GM19193 (cell line): ENCODE measurements around the gene IL1RN.

Source experiments
- POLR2A ChIP-seq: IDR thresholded peaks from 4 replicates; pipeline ENCODE4 v1.6.1; 2011; ENCODE audit not compliant: insufficient read depth, insufficient read length; ENCODE audit errors: extremely low read depth

The IL1RN gene

GRCh38 chr2:113126845-113127645, at the start of gene IL1RN:
Gene IL1RN, plus strand, starts transcription at chr2:113127598. Its CDS starts 27 bp downstream, at chr2:113127625.
- no peak for TF ChIP-seq POLR2A

- TF ChIP-seq POLR2A: no peak
Measured at GRCh38 chr2:113077921-113078320, 49.5 kb upstream of the IL1RN start.

- TF ChIP-seq POLR2A: no peak
Measured at GRCh38 chr2:113078350-113078839, 49.0 kb upstream of the IL1RN start.

DNA sequence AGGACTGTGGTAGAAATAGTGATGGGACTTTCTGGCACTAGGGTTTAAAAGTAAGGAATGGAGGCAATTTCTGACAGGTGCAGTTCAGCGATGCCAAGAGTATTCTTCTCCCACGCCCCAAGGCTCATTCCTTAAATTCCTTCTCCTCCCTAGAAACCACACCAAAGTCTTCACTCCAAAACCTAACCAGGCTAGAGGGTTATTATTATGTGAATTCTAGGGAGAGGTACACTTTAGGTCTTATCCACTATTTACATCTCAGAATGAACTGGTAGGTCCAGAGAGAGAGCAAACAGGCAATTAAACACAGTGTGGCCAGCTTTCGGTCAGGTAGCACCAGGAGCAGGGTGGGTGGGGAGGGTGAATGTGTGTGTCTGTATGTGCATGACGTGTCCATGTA, 48.3 kb upstream of the IL1RN start:
- no peak for TF ChIP-seq POLR2A

GRCh38 chr2:113080134-113080533, 47.3 kb upstream of the IL1RN start:
- no peak for TF ChIP-seq POLR2A

DNA sequence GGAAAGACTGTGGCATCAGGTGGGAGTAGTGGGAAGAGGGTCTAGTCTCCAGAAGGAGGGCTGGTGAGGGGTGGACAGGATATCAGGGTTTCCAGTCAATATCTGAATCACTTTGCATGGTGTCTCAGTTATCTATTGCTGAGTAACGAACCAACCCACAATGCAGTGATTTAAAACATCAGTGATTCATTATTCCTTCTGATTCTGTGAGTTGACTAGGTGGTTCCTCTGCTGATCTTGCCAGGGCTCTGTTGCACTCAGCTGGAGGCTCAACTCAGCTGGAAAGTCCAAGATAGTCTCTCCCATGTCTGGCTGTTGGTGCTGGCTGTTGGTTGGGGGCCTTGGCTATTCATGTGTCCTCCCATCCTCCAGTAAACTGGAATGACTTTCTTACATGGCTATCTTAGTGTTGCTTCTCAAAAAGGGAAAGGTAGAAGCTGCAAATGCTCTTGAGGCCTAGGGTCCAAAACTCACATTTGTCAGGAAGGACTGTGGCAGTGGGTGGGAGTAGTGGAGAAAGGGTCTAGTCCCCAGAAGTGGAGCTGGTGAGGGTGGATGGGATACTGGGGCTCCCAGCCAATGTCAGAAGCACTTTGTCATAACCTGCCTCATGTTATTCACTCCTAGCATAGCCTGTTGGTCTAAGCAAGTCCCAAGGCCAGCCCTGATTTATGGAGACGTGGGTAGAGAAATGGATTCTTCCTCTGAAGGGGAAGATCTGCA, 45.7 kb upstream of the IL1RN start:
- TF ChIP-seq POLR2A: no peak

DNA sequence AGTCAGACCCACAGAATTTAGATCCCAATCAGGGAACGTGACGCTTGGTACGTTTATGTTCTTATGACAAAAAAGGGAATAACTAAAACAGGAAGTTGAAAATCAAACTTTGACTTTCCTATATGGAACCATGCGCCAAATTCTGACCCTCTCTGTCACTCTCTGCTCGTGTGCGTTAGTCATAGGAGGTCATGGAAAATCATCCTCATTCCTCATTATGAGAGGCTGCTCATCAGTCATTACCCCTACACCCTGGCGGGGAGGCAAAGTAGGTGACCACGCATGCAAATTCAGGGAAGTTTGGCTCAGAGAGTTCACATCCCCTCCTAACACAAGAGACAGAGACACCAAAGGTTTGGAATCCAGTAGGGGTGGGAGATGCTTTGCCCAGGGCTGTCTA, 44.1 kb upstream of the IL1RN start:
- TF ChIP-seq POLR2A: no peak

GRCh38 chr2:113084249-113085000, 43.0 kb upstream of the IL1RN start:
- TF ChIP-seq POLR2A: no peak

GRCh38 chr2:113085542-113085941, 41.9 kb upstream of the IL1RN start:
- no peak for TF ChIP-seq POLR2A

GRCh38 chr2:113088213-113088992, 39.0 kb upstream of the IL1RN start:
- TF ChIP-seq POLR2A: no peak

- TF ChIP-seq POLR2A: no peak
Measured at GRCh38 chr2:113089916-113090315, 37.5 kb upstream of the IL1RN start.

- no peak for TF ChIP-seq POLR2A
Measured at GRCh38 chr2:113091231-113091896, 36.0 kb upstream of the IL1RN start.

DNA sequence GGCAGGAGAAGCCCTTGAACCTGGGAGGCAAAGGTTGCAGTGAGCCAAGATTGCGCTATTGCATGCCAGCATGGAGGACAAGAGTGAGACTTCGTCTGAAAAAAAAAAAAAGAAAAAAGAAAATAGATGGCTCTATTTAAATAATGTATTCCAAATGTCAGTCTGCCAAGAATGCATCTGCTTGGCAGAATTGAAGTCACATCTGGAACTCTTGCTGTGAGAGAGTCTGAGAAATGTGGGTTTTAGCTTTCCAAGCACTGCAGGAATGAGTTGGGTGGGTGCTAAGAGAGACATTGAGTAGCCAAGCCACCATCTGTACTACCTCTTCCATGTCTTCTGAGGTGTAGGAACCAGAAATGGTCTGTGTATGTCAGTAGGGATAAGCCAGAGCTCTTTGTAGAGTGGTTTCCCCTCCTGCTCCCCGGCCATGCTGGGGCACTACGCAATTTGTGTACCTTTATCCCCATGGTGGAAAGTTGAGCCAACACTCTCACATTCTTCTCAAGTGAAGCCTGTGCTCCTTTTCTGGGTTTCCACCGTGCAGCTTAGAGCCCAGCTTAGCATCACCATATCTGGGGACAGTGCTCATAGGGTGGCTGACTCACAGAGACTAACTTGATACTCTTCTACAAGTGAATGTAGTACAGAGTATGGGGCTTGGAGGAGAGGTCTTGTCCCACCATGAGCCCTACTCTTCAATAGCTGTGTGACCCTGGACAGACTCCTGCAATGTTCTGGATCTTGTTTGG, 34.4 kb upstream of the IL1RN start:
- TF ChIP-seq POLR2A: no peak
